Gastrocnemius medialis (tissue), 4 donors: Measurements from ENCODE around the gene NIPSNAP3A. TPM values are rescaled to one million over a fixed set of nuclear protein-coding genes. Genes with fewer than 3 reads are reported as not detected.

Experiments
- ATAC-seq, 2 donors: fragments of 150-250 bp; one replicate each; pipeline ENCODE4 v1.9.1; 2016
- DNase-seq, 2 donors: peaks; one replicate each; pipeline ENCODE4 v3.0.0-alpha.2; 2019
- H3K27ac ChIP-seq, 4 donors: fragments of 200-600 bp; sonication (generic); 1 replicate in 1 of 4; 2 replicates in 3 of 4; pipeline ENCODE4 v1.5.1; 2016 to 2018; ENCODE audit warnings: mild to moderate bottlenecking in 2 of 4, moderate library complexity in 1 of 4
- H3K27me3 ChIP-seq, 3 donors: fragments of 200-600 bp; sonication (generic) in 2 of 3; 1 replicate in 1 of 3; 2 replicates in 2 of 3; pipeline versions ENCODE4 v1.5.1 to v1.6.0; 2016 to 2019; ENCODE audit warnings: mild to moderate bottlenecking in 1 of 3, moderate library complexity in 1 of 3
- H3K36me3 ChIP-seq, 2 donors: fragments of 200-600 bp; sonication (generic) in 1 of 2; one replicate each; pipeline ENCODE4 v1.5.1; 2017 to 2018
- H3K4me1 ChIP-seq, 2 donors: fragments of 200-600 bp; sonication (generic) in 1 of 2; one replicate each; pipeline ENCODE4 v1.5.1; 2016 to 2017; ENCODE audit warnings: mild to moderate bottlenecking in 2 of 2
- H3K4me3 ChIP-seq, 4 donors: fragments of 200-600 bp; sonication (generic) in 3 of 4; 1 replicate in 1 of 4; 2 replicates in 3 of 4; pipeline ENCODE4 v1.5.1; 2016 to 2019; ENCODE audit warnings: mild to moderate bottlenecking in 2 of 4
- H3K9me3 ChIP-seq, 3 donors: fragments of 200-600 bp; sonication (generic) in 2 of 3; 1 replicate in 1 of 3; 2 replicates in 2 of 3; pipeline ENCODE4 v1.5.1; 2016 to 2019
- POLR2A ChIP-seq, 2 donors: fragments of 450-650 bp; IDR thresholded peaks; one replicate each; pipeline ENCODE4 v1.6.1; 2017; ENCODE audit warnings: antibody characterized with exemption in 2 of 2, mild to moderate bottlenecking in 2 of 2, moderate library complexity in 2 of 2
- in situ Hi-C, 4 donors: fragments of 200-750 bp; cut with MboI; loops; one replicate each; pipeline versions ENCODE4 v1.15.0 to v1.8.0; 2017; ENCODE audit warnings: low sequenced_read_pairs in 4 of 4
- intact Hi-C: fragments of 100-400 bp; cut with DNase I; formaldehyde crosslinking; loops from one replicate; pipeline ENCODE4 v1.15.1; 2023; ENCODE audit warnings: low total_unique reads
- total RNA-seq, 4 donors: library from RNA; depleted of rRNA; stranded (reverse); fragments of >200 nt; gene quantifications; one replicate each; pipeline versions ENCODE4 v1.1.0 to v1.2.3, GENCODE V29; 2016
- TF ChIP-seq, protein P1 (sequence below), 5 experiments: fragments of 450-650 bp in 3 of 5; fragments of 200-600 bp in 2 of 5; sonication (generic) in 2 of 5; IDR thresholded peaks in 4 of 5; conservative IDR thresholded peaks in 1 of 5; 1 replicate in 4 of 5; 2 replicates in 1 of 5; pipeline ENCODE4 v1.5.1; 2016 to 2019; ENCODE audit warnings: antibody characterized with exemption in 5 of 5, mild to moderate bottlenecking in 3 of 5, moderate library complexity in 3 of 5

Gene NIPSNAP3A
- total RNA-seq, 4 donors from 2014 or later, result 5.9 to 17.2 (median 6.9) TPM

DNA sequence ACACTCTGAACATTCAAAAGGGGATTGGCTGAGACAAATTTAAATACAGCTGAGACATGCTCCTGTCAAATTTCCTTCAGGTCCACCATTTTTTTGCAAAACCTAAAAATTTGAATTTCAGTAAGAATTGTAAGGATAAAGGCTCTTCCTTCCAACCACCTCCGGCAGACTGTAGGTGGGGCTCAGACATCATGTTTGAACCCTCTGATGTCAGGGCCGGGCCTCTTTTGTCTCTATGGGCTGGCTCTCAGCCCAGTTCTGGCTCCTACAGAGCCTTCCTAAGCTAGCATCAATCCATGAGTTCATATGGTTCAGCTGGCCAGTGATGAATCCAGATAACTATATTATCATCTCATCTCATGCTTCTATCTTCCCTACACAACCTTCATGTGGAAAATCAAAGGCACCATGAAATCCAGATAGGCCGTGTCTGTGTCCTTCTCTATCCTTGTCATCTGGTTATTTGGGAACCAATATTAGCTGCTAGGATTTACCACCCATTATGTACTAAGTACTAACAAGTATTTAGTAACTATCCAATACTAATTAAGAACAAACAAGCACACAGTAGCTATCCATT lies 60.6 kb downstream of the NIPSNAP3A start:
- peaks cover 0 to 64% of the 10 kb centered on the region in 2 donors for H3K36me3 ChIP-seq

More for the DNA sequence above, 60.6 kb downstream of the NIPSNAP3A start:
- Histone ChIP-seq H3K27ac (peak overlapping the region; percentile 45 to 84 (median 79)), H3K4me3 (no peak overlapping the region), H3K4me1 (peaks cover 2 to 14% of the 10 kb centered on the region in 2 donors), H3K9me3 (no peaks in the 10 kb centered on the region), H3K27me3 (no peaks in the 10 kb centered on the region)
- in situ Hi-C loops, result no loop called here
- ATAC-seq, result no peak
- TF ChIP-seq POLR2A (IDR thresholded peaks at IDR 0.05), result no peak
- TF ChIP-seq, protein P1, sequence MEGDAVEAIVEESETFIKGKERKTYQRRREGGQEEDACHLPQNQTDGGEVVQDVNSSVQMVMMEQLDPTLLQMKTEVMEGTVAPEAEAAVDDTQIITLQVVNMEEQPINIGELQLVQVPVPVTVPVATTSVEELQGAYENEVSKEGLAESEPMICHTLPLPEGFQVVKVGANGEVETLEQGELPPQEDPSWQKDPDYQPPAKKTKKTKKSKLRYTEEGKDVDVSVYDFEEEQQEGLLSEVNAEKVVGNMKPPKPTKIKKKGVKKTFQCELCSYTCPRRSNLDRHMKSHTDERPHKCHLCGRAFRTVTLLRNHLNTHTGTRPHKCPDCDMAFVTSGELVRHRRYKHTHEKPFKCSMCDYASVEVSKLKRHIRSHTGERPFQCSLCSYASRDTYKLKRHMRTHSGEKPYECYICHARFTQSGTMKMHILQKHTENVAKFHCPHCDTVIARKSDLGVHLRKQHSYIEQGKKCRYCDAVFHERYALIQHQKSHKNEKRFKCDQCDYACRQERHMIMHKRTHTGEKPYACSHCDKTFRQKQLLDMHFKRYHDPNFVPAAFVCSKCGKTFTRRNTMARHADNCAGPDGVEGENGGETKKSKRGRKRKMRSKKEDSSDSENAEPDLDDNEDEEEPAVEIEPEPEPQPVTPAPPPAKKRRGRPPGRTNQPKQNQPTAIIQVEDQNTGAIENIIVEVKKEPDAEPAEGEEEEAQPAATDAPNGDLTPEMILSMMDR (IDR thresholded peaks at IDR 0.05 in 4 of 5, conservative IDR thresholded peaks at IDR 0.05 in 1 of 5), result peak in 2 of 5 experiments; percentile 25
- intact Hi-C loops, result no loop called here
- no peak for DNase-seq

Other genes with a start within 250 kb of the NIPSNAP3A start
- not detected for gene OR13F1, start 243.4 kb upstream of the NIPSNAP3A start, total RNA-seq
- not detected for gene OR13C4, start 220.5 kb upstream of the NIPSNAP3A start, total RNA-seq
- gene OR13C3, start 210.8 kb upstream of the NIPSNAP3A start, total RNA-seq, result not detected
- gene OR13C8, start 178.5 kb upstream of the NIPSNAP3A start, total RNA-seq, result not detected
- gene OR13C5, start 148.3 kb upstream of the NIPSNAP3A start, total RNA-seq, result not detected
- gene OR13C2, start 142.1 kb upstream of the NIPSNAP3A start, total RNA-seq, result not detected
- not detected for gene OR13C9, start 129.5 kb upstream of the NIPSNAP3A start, total RNA-seq
- not detected for gene OR13D1, start 53.2 kb upstream of the NIPSNAP3A start, total RNA-seq
- 10 to 100 TPM in 3 of 4 donors, 1 to 10 TPM in 1; 1.9 to 19.1 (median 13.9) TPM for gene NIPSNAP3B, start 16.4 kb downstream of the NIPSNAP3A start, total RNA-seq
- gene ABCA1, start 180.5 kb downstream of the NIPSNAP3A start, total RNA-seq, result 10 to 100 TPM in 3 of 4 donors, 1 to 10 TPM in 1; 4.9 to 23.8 (median 21.5) TPM